ENCODE results near the gene KRT222.

Gene KRT222

DNA sequence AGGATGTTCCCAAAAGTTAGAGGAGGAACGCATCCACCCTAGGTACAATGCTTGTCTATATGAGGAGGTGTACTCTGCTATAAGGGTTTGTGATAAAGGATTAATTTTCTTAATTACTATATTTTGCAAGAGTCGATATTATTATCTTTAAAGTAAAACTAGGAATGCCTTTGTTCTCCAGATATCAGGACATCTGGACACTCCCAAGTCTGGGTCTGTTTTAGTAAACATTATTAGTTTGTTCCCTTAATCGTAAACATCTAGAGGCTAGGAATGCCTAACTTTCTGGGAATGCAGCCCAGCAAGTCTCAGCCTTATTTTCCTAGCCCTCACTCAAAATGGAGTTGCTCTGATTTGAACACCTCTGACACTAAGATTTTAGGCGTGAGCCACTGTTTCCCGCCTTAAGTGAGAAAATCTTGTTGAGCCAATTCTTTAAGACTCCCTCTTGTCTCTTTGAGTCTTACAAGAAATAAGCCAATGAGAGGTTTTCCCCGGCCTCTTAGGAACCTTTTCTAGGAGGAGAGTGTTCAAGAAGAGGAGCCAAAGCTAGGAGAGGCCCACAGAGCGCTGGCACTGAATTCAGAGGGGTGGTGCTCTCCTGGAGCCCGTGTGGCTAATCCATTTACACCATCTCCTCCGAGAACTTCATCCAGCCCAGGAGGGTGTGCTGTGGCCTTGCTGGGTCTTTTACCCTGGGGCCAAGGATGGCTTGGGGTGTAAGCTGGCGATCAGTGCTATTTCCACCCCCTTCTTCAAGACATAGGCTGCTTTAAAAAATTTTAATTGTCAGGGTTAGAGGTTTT lies 58.2 kb downstream of the KRT222 start:
- WGBS, 2 experiments (ENCODE audit: insufficient coverage in 2 of 2), result 60 to 77% methylated on average over 5 to 6 of the region's 10 CpGs
- no peaks in the 10 kb centered on the region for H3K9me3 ChIP-seq (ENCODE audit: control insufficient read depth, low read length)
- H3K4me1 ChIP-seq (ENCODE audit: control insufficient read depth, insufficient read depth, low read length, poor library complexity, severe bottlenecking), result peaks cover 8% of the 10 kb centered on the region
- H3K36me3 ChIP-seq (ENCODE audit: control insufficient read depth, insufficient read depth, low read length), result no peaks in the 10 kb centered on the region
- no peak overlapping the region for H3K27ac ChIP-seq (ENCODE audit: low read depth, low read length, severe bottlenecking)
- H3K4me3 ChIP-seq (ENCODE audit: extremely low read depth, insufficient read depth, low read length, poor library complexity, severe bottlenecking), result no peak overlapping the region

DNA sequence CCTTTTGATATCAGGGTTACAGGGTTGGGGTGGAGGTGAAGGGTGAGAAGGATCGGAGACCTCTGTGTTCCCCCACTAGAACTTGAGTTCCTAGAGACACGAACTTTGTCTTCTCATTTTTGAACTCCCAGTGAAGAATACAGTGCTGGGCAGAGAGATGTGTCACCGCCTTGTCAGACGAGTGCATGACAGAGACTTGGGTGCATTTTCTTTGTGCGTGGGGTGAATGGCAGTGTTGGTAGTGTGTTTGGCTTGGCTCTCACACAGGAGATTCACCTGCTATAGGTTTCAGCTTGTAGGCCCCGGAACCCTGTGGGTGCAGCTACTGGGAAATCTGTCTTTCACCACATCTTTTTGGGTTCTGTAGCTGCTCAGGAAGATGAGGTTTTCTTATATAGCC lies 59.7 kb downstream of the KRT222 start:
- Histone ChIP-seq H3K4me3 (ENCODE audit: extremely low read depth, insufficient read depth, low read length, poor library complexity, severe bottlenecking) (no peak overlapping the region), H3K27ac (ENCODE audit: low read depth, low read length, severe bottlenecking) (no peak overlapping the region), H3K9me3 (ENCODE audit: control insufficient read depth, low read length) (no peaks in the 10 kb centered on the region), H3K4me1 (ENCODE audit: control insufficient read depth, insufficient read depth, low read length, poor library complexity, severe bottlenecking) (peaks cover 8% of the 10 kb centered on the region), H3K36me3 (ENCODE audit: control insufficient read depth, insufficient read depth, low read length) (no peaks in the 10 kb centered on the region)
- WGBS, 2 experiments (ENCODE audit: insufficient coverage in 2 of 2), result 85 to 95% methylated on average over 4 to 5 of the region's 6 CpGs

All from mesodermal cell (in vitro differentiated cells).